Ovary (tissue), 3 donors: ENCODE results near the gene ZNF263.

Source experiments
- CTCF ChIP-seq, 3 donors: fragments of 450-650 bp in 2 of 3; fragments of 200-600 bp in 1 of 3; IDR thresholded peaks; one replicate each; pipeline versions ENCODE4 v1.5.1 to v1.8.0; 2016 to 2022; ENCODE audit warnings: antibody characterized with exemption in 3 of 3, mild to moderate bottlenecking in 1 of 3
- POLR2A ChIP-seq: fragments of 450-650 bp; IDR thresholded peaks from one replicate; pipeline ENCODE4 v1.6.1; 2017; ENCODE audit warnings: antibody characterized with exemption, mild to moderate bottlenecking, moderate library complexity
- donor health status: DM: no; HTN: no; CAD: no.

- TF ChIP-seq CTCF (IDR thresholded peaks at IDR 0.05) (no peak), POLR2A (no peak)
Observed at GRCh38 chr16:3274947-3275346, 8.3 kb upstream of the ZNF263 start.
